ENCODE results near the gene HIVEP2. TPM values are rescaled to one million over a fixed set of nuclear protein-coding genes. Genes with fewer than 3 reads are reported as not detected.
A peak's percentile ranks its signal among the peaks of the same experiment; 100 is the strongest.

The HIVEP2 gene
- total RNA-seq, 2 experiments from 2014 or later, result 48.4 to 48.6 TPM

DNA sequence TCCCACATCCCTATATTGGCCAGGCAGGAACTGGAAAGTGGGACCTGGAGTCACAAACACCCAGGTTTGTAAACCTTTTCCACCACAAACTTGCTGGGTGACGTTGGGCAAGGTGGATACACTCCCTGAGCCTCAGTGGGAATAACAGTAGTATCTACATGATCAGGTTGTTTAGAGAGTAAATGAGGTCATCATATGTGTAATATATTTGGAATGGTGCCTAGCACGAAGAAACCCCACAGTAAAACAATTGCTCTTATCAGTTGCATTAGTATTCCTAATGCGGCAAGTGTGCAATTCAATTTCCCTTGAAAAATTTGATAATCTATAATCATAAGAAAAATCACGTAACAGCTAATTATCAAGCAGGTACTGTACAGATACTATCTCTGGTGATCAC, 51.9 kb downstream of the HIVEP2 start:
- DNase-seq (no peak), ATAC-seq (ENCODE audit: poor library complexity) (no peak)
- no peaks in the 10 kb centered on the region for H3K9me3 ChIP-seq (ENCODE audit: control insufficient read depth in 1 of 2, insufficient read depth in 1 of 2, low read length in 2 of 2)
- Mint-ChIP-seq H3K4me3 (no peak overlapping the region), H3K36me3 (ENCODE audit: low read depth) (peaks cover 29% of the 10 kb centered on the region), H3K27ac (peak overlapping the region; percentile 45), H3K4me1 (ENCODE audit: low read depth) (peaks cover 56% of the 10 kb centered on the region), H3K9me3 (no peaks in the 10 kb centered on the region), H3K27me3 (no peaks in the 10 kb centered on the region)
- no peak overlapping the region for H3K4me3 ChIP-seq (ENCODE audit: low read length)
- H3K27ac ChIP-seq (ENCODE audit: low read depth in 1 of 2, low read length in 2 of 2), result no peak overlapping the region
- ChIA-PET CTCF (no interaction called here), POLR2A (interaction anchor here (1.0 to 3.6 kb wide), 4 partner anchors 9 to 51 kb away, joined by 3 to 20 read pairs (median 5); no protein-coding TSS in a partner anchor)
- no peaks in the 10 kb centered on the region for H3K27me3 ChIP-seq (ENCODE audit: control insufficient read depth in 1 of 2, insufficient read depth in 2 of 2, low read length in 2 of 2)
- H3K4me1 ChIP-seq (ENCODE audit: insufficient read depth, low read length), result peaks cover 35% of the 10 kb centered on the region
- intact Hi-C loops (cut with DNase I, micrococcal nuclease), result no loop called here
- peaks cover 12% of the 10 kb centered on the region for H3K36me3 ChIP-seq (ENCODE audit: insufficient read depth, low read length)
- TF ChIP-seq, protein P1, sequence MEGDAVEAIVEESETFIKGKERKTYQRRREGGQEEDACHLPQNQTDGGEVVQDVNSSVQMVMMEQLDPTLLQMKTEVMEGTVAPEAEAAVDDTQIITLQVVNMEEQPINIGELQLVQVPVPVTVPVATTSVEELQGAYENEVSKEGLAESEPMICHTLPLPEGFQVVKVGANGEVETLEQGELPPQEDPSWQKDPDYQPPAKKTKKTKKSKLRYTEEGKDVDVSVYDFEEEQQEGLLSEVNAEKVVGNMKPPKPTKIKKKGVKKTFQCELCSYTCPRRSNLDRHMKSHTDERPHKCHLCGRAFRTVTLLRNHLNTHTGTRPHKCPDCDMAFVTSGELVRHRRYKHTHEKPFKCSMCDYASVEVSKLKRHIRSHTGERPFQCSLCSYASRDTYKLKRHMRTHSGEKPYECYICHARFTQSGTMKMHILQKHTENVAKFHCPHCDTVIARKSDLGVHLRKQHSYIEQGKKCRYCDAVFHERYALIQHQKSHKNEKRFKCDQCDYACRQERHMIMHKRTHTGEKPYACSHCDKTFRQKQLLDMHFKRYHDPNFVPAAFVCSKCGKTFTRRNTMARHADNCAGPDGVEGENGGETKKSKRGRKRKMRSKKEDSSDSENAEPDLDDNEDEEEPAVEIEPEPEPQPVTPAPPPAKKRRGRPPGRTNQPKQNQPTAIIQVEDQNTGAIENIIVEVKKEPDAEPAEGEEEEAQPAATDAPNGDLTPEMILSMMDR (IDR thresholded peaks at IDR 0.05), result no peak

DNA sequence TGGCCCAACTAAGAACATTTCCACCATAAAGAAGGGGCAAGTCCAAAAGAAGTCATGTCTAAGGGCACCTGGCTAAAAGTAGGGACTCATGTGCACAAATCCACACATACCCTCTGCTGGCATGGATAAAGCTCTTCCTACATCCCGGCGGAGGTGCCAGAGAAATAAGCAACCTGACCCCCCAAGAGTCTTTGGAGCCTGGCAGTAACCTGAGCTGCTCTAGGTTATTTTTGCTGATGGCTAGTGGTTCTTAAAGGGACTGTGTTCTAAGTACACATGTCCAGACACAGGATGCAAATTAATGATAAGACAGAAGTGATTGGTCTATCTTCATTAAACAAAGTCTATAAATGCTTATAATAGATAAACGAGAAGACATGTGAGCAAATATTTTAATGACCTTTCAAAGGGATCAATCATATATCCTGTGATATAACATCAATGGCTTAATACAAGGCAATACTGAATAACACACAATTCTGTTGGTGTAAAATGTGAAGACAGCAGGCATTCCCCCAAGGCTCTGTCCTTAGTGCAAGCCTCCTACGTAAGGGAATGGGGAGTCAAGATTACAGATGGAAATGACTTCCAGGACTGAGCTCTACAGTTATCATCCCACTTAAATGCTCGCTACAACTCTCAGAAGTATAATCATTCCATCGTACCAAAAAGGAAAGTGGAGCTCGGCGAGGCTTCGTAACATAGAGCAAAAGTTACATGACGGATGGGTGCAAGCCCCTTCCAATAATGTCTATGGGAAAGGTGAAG, 52.5 kb downstream of the HIVEP2 start:
- H3K4me3 Mint-ChIP-seq, result peak overlapping the region; percentile 22
- Histone ChIP-seq H3K4me3 (ENCODE audit: low read length) (no peak overlapping the region), H3K4me1 (ENCODE audit: insufficient read depth, low read length) (peaks cover 36% of the 10 kb centered on the region), H3K27me3 (ENCODE audit: control insufficient read depth in 1 of 2, insufficient read depth in 2 of 2, low read length in 2 of 2) (no peaks in the 10 kb centered on the region), H3K36me3 (ENCODE audit: insufficient read depth, low read length) (peaks cover 10% of the 10 kb centered on the region), H3K9me3 (ENCODE audit: control insufficient read depth in 1 of 2, insufficient read depth in 1 of 2, low read length in 2 of 2) (no peaks in the 10 kb centered on the region), H3K27ac (ENCODE audit: low read depth in 1 of 2, low read length in 2 of 2) (no peak overlapping the region)
- ATAC-seq (ENCODE audit: poor library complexity) (no peak), DNase-seq (no peak)
- ChIA-PET CTCF (no interaction called here), POLR2A (interaction anchor here (1.0 to 3.6 kb wide), 4 partner anchors 10 to 35 kb away, joined by 3 to 20 read pairs (median 4); no protein-coding TSS in a partner anchor)
- intact Hi-C loops (cut with DNase I, micrococcal nuclease), result no loop called here
- H3K4me1 Mint-ChIP-seq (ENCODE audit: low read depth), result peaks cover 62% of the 10 kb centered on the region
- H3K9me3 Mint-ChIP-seq, result no peaks in the 10 kb centered on the region
- peaks cover 33% of the 10 kb centered on the region for H3K36me3 Mint-ChIP-seq (ENCODE audit: low read depth)
- H3K27me3 Mint-ChIP-seq, result no peaks in the 10 kb centered on the region
- H3K27ac Mint-ChIP-seq, result peak overlapping the region; percentile 45
- TF ChIP-seq, protein P1 (IDR thresholded peaks at IDR 0.05), result no peak

DNA sequence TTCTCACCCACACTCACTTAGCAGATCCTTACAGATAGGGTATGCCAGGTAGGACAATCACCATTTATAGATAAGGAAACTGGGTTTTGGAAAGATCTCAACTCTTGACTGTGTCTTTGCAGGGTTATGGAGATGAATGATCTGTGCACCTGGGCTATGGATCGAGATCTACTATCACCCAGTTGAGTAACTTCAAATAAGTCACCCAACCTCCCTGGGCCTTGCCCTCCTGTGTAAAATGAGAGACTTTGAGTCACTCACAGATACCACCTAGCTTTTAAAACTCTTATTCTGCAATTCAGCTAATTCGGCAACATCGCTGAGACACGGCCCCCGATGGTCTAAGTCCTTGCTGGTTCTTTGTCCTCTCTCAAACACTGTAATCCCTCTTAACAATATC, 53.5 kb downstream of the HIVEP2 start:
- Histone ChIP-seq H3K36me3 (ENCODE audit: insufficient read depth, low read length) (peaks cover 7% of the 10 kb centered on the region), H3K27me3 (ENCODE audit: control insufficient read depth in 1 of 2, insufficient read depth in 2 of 2, low read length in 2 of 2) (no peaks in the 10 kb centered on the region), H3K4me1 (ENCODE audit: insufficient read depth, low read length) (peaks cover 38% of the 10 kb centered on the region), H3K27ac (ENCODE audit: low read depth in 1 of 2, low read length in 2 of 2) (no peak overlapping the region), H3K4me3 (ENCODE audit: low read length) (no peak overlapping the region), H3K9me3 (ENCODE audit: control insufficient read depth in 1 of 2, insufficient read depth in 1 of 2, low read length in 2 of 2) (no peaks in the 10 kb centered on the region)
- TF ChIP-seq, protein P1 (IDR thresholded peaks at IDR 0.05), result no peak
- DNase-seq (no peak), ATAC-seq (ENCODE audit: poor library complexity) (no peak)
- Mint-ChIP-seq H3K4me1 (ENCODE audit: low read depth) (peaks cover 72% of the 10 kb centered on the region), H3K27me3 (no peaks in the 10 kb centered on the region), H3K36me3 (ENCODE audit: low read depth) (peaks cover 33% of the 10 kb centered on the region), H3K9me3 (no peaks in the 10 kb centered on the region), H3K4me3 (peak overlapping the region; percentile 39), H3K27ac (peak overlapping the region; percentile 45)
- intact Hi-C loops (cut with DNase I, micrococcal nuclease), result no loop called here
- CTCF ChIA-PET, result no interaction called here
- POLR2A ChIA-PET, result interaction anchor here (1.1 to 3.6 kb wide), 2 partner anchors 34 to 36 kb away, joined by 4 to 20 read pairs; no protein-coding TSS in a partner anchor
